Measurements from ENCODE around the gene ZNF831.

Gene ZNF831

GRCh38 chr20:59163631-59164530 lies at the start of gene ZNF831:
Gene ZNF831 (plus strand): TSS chr20:59163821. CDS start chr20:59191020, 27,199 bp downstream.
- no peak for DNase-seq (ENCODE audit: low read depth in 4 of 4, low spot score in 1 of 4)

- no peak for DNase-seq (ENCODE audit: low read depth in 4 of 4, low spot score in 1 of 4)
Observed at GRCh38 chr20:59117526-59117925, 46.1 kb upstream of the ZNF831 start.

GRCh38 chr20:59118855-59119254 lies 44.8 kb upstream of the ZNF831 start:
- DNase-seq (ENCODE audit: low read depth in 4 of 4, low spot score in 1 of 4), result no peak

GRCh38 chr20:59120491-59120890 lies 43.1 kb upstream of the ZNF831 start:
- no peak for DNase-seq (ENCODE audit: low read depth in 4 of 4, low spot score in 1 of 4)

GRCh38 chr20:59120919-59121318 lies 42.7 kb upstream of the ZNF831 start:
- DNase-seq (ENCODE audit: low read depth in 4 of 4, low spot score in 1 of 4), result no peak

- DNase-seq (ENCODE audit: low read depth in 4 of 4, low spot score in 1 of 4), result no peak
Observed at GRCh38 chr20:59121714-59122565, 41.7 kb upstream of the ZNF831 start.

GRCh38 chr20:59122566-59122919 lies 41.1 kb upstream of the ZNF831 start:
- DNase-seq (ENCODE audit: low read depth in 4 of 4, low spot score in 1 of 4), result no peak

GRCh38 chr20:59123011-59123677 lies 40.5 kb upstream of the ZNF831 start:
- no peak for DNase-seq (ENCODE audit: low read depth in 4 of 4, low spot score in 1 of 4)

- DNase-seq (ENCODE audit: low read depth in 4 of 4, low spot score in 1 of 4), result no peak
Observed at GRCh38 chr20:59123678-59124255, 39.9 kb upstream of the ZNF831 start.

- no peak for DNase-seq (ENCODE audit: low read depth in 4 of 4, low spot score in 1 of 4)
Observed at GRCh38 chr20:59124296-59125029, 39.2 kb upstream of the ZNF831 start.

GRCh38 chr20:59125332-59125731 lies 38.3 kb upstream of the ZNF831 start:
- DNase-seq (ENCODE audit: low read depth in 4 of 4, low spot score in 1 of 4), result no peak

GRCh38 chr20:59125836-59126235 lies 37.8 kb upstream of the ZNF831 start:
- DNase-seq (ENCODE audit: low read depth in 4 of 4, low spot score in 1 of 4), result no peak

- no peak for DNase-seq (ENCODE audit: low read depth in 4 of 4, low spot score in 1 of 4)
Observed at GRCh38 chr20:59127839-59128238, 35.8 kb upstream of the ZNF831 start.

- DNase-seq (ENCODE audit: low read depth in 4 of 4, low spot score in 1 of 4), result no peak
Observed at GRCh38 chr20:59131551-59132285, 31.9 kb upstream of the ZNF831 start.

- no peak for DNase-seq (ENCODE audit: low read depth in 4 of 4, low spot score in 1 of 4)
Observed at GRCh38 chr20:59134182-59134581, 29.4 kb upstream of the ZNF831 start.

- no peak for DNase-seq (ENCODE audit: low read depth in 4 of 4, low spot score in 1 of 4)
Observed at GRCh38 chr20:59135093-59135492, 28.5 kb upstream of the ZNF831 start.

GRCh38 chr20:59136027-59136426 lies 27.6 kb upstream of the ZNF831 start:
- no peak for DNase-seq (ENCODE audit: low read depth in 4 of 4, low spot score in 1 of 4)

GRCh38 chr20:59137532-59137931 lies 26.1 kb upstream of the ZNF831 start:
- no peak for DNase-seq (ENCODE audit: low read depth in 4 of 4, low spot score in 1 of 4)

GRCh38 chr20:59138114-59138748 lies 25.4 kb upstream of the ZNF831 start:
- DNase-seq (ENCODE audit: low read depth in 4 of 4, low spot score in 1 of 4), result no peak

All from stimulated activated CD4-positive, alpha-beta T cell treated with anti-CD3 and anti-CD28 coated beads, Interleukin-1b, Interleukin-23, amount 100 ng/mL, for 24 hours (primary cell).